ENCODE results near the gene TM4SF4. TPM values are rescaled to one million over a fixed set of nuclear protein-coding genes. Genes with fewer than 3 reads are reported as not detected.

The TM4SF4 gene
- total and polyA plus RNA-seq, 2 experiments from 2014 or later, result not detected

DNA sequence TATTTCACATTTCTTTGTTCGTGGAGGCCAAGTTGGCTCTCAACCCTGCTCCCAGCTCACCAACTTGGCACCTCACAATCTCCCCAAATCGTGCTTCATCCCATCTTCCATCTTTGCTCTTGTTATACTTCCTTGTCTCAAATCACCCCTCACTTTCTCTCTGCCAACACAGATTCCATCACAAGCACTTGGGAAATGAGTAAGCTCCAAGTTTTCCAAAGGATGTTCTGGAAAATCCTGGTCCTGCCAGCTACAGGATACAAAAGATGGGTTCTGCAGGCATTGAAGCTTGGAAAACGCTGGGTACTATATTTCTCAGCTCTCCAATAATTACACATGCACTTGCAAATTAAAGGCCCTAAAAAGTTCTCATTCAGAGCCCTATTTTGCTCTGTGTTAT, 4.1 kb upstream of the TM4SF4 start:
- H4K20me1 ChIP-seq (replicated peaks; ENCODE audit: insufficient read depth), result no peaks in the 10 kb centered on the region
- H2AFZ ChIP-seq, result peak overlapping the region; percentile 38
- no peaks in the 10 kb centered on the region for H3F3A ChIP-seq (replicated peaks; ENCODE audit: low read depth)
- Mint-ChIP-seq H3K9me3 (no peaks in the 10 kb centered on the region), H3K36me3 (ENCODE audit: low read depth) (no peaks in the 10 kb centered on the region), H3K4me3 (no peak overlapping the region), H3K27me3 (ENCODE audit: insufficient read depth, low read depth, poor library complexity) (peaks cover 4% of the 10 kb centered on the region), H3K4me1 (peaks cover 36% of the 10 kb centered on the region), H3K27ac (no peak overlapping the region; the same call in 1 of the 2 replicates)
- H3K27me3 ChIP-seq (ENCODE audit: insufficient read depth), result no peaks in the 10 kb centered on the region
- TF ChIP-seq NANOG (IDR thresholded peaks at IDR 0.05; ENCODE audit: borderline replicate concordance) (no peak), EZH2 (IDR thresholded peaks at IDR 0.05; ENCODE audit: low read depth, unreplicated experiment) (no peak), POLR2AphosphoS5 (IDR thresholded peaks at IDR 0.05; ENCODE audit: low read depth) (no peak), ZNF331 (CRISPR knock-in tag; IDR thresholded peaks at IDR 0.05; ENCODE audit: low read depth) (no peak), CREB1 (CRISPR knock-in tag; IDR thresholded peaks at IDR 0.05; ENCODE audit: low read depth) (no peak), ZNF114 (CRISPR knock-in tag; IDR thresholded peaks at IDR 0.05) (no peak), JUNB (IDR thresholded peaks at IDR 0.05; ENCODE audit: unreplicated experiment) (no peak), STAT1 (IDR thresholded peaks at IDR 0.05; ENCODE audit: unreplicated experiment) (no peak), EZH2phosphoT487 (IDR thresholded peaks at IDR 0.05; ENCODE audit: unreplicated experiment) (no peak)
- TF ChIP-seq, protein P1, sequence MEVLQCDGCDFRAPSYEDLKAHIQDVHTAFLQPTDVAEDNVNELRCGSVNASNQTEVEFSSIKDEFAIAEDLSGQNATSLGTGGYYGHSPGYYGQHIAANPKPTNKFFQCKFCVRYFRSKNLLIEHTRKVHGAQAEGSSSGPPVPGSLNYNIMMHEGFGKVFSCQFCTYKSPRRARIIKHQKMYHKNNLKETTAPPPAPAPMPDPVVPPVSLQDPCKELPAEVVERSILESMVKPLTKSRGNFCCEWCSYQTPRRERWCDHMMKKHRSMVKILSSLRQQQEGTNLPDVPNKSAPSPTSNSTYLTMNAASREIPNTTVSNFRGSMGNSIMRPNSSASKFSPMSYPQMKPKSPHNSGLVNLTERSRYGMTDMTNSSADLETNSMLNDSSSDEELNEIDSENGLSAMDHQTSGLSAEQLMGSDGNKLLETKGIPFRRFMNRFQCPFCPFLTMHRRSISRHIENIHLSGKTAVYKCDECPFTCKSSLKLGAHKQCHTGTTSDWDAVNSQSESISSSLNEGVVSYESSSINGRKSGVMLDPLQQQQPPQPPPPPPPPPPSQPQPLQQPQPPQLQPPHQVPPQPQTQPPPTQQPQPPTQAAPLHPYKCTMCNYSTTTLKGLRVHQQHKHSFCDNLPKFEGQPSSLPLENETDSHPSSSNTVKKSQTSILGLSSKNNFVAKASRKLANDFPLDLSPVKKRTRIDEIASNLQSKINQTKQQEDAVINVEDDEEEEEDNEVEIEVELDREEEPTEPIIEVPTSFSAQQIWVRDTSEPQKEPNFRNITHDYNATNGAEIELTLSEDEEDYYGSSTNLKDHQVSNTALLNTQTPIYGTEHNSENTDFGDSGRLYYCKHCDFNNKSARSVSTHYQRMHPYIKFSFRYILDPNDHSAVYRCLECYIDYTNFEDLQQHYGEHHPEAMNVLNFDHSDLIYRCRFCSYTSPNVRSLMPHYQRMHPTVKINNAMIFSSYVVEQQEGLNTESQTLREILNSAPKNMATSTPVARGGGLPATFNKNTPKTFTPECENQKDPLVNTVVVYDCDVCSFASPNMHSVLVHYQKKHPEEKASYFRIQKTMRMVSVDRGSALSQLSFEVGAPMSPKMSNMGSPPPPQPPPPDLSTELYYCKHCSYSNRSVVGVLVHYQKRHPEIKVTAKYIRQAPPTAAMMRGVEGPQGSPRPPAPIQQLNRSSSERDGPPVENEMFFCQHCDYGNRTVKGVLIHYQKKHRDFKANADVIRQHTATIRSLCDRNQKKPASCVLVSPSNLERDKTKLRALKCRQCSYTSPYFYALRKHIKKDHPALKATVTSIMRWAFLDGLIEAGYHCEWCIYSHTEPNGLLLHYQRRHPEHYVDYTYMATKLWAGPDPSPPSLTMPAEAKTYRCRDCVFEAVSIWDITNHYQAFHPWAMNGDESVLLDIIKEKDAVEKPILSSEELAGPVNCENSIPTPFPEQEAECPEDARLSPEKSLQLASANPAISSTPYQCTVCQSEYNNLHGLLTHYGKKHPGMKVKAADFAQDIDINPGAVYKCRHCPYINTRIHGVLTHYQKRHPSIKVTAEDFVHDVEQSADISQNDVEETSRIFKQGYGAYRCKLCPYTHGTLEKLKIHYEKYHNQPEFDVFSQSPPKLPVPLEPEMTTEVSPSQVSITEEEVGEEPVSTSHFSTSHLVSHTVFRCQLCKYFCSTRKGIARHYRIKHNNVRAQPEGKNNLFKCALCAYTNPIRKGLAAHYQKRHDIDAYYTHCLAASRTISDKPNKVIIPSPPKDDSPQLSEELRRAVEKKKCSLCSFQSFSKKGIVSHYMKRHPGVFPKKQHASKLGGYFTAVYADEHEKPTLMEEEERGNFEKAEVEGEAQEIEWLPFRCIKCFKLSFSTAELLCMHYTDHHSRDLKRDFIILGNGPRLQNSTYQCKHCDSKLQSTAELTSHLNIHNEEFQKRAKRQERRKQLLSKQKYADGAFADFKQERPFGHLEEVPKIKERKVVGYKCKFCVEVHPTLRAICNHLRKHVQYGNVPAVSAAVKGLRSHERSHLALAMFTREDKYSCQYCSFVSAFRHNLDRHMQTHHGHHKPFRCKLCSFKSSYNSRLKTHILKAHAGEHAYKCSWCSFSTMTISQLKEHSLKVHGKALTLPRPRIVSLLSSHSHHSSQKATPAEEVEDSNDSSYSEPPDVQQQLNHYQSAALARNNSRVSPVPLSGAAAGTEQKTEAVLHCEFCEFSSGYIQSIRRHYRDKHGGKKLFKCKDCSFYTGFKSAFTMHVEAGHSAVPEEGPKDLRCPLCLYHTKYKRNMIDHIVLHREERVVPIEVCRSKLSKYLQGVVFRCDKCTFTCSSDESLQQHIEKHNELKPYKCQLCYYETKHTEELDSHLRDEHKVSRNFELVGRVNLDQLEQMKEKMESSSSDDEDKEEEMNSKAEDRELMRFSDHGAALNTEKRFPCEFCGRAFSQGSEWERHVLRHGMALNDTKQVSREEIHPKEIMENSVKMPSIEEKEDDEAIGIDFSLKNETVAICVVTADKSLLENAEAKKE (CRISPR knock-in tag; IDR thresholded peaks at IDR 0.05), result no peak
- TF ChIP-seq, protein P2, sequence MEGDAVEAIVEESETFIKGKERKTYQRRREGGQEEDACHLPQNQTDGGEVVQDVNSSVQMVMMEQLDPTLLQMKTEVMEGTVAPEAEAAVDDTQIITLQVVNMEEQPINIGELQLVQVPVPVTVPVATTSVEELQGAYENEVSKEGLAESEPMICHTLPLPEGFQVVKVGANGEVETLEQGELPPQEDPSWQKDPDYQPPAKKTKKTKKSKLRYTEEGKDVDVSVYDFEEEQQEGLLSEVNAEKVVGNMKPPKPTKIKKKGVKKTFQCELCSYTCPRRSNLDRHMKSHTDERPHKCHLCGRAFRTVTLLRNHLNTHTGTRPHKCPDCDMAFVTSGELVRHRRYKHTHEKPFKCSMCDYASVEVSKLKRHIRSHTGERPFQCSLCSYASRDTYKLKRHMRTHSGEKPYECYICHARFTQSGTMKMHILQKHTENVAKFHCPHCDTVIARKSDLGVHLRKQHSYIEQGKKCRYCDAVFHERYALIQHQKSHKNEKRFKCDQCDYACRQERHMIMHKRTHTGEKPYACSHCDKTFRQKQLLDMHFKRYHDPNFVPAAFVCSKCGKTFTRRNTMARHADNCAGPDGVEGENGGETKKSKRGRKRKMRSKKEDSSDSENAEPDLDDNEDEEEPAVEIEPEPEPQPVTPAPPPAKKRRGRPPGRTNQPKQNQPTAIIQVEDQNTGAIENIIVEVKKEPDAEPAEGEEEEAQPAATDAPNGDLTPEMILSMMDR (conservative IDR thresholded peaks at IDR 0.05; ENCODE audit: low read depth in 2 of 2), result no peak
- TF ChIP-seq, protein P3, sequence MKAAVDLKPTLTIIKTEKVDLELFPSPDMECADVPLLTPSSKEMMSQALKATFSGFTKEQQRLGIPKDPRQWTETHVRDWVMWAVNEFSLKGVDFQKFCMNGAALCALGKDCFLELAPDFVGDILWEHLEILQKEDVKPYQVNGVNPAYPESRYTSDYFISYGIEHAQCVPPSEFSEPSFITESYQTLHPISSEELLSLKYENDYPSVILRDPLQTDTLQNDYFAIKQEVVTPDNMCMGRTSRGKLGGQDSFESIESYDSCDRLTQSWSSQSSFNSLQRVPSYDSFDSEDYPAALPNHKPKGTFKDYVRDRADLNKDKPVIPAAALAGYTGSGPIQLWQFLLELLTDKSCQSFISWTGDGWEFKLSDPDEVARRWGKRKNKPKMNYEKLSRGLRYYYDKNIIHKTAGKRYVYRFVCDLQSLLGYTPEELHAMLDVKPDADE (IDR thresholded peaks at IDR 0.05), result no peak
- TF ChIP-seq, protein P4, sequence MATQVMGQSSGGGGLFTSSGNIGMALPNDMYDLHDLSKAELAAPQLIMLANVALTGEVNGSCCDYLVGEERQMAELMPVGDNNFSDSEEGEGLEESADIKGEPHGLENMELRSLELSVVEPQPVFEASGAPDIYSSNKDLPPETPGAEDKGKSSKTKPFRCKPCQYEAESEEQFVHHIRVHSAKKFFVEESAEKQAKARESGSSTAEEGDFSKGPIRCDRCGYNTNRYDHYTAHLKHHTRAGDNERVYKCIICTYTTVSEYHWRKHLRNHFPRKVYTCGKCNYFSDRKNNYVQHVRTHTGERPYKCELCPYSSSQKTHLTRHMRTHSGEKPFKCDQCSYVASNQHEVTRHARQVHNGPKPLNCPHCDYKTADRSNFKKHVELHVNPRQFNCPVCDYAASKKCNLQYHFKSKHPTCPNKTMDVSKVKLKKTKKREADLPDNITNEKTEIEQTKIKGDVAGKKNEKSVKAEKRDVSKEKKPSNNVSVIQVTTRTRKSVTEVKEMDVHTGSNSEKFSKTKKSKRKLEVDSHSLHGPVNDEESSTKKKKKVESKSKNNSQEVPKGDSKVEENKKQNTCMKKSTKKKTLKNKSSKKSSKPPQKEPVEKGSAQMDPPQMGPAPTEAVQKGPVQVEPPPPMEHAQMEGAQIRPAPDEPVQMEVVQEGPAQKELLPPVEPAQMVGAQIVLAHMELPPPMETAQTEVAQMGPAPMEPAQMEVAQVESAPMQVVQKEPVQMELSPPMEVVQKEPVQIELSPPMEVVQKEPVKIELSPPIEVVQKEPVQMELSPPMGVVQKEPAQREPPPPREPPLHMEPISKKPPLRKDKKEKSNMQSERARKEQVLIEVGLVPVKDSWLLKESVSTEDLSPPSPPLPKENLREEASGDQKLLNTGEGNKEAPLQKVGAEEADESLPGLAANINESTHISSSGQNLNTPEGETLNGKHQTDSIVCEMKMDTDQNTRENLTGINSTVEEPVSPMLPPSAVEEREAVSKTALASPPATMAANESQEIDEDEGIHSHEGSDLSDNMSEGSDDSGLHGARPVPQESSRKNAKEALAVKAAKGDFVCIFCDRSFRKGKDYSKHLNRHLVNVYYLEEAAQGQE (IDR thresholded peaks at IDR 0.05; ENCODE audit: unreplicated experiment), result no peak
- H3K79me2 ChIP-seq (replicated peaks; ENCODE audit: insufficient read depth), result no peaks in the 10 kb centered on the region
- H3K4me2 ChIP-seq, result no peak overlapping the region
- DNase-seq (ENCODE audit: low spot score) (no peak), ATAC-seq (no peak)
- H3K9me2 ChIP-seq (ENCODE audit: insufficient read depth), result peaks cover 2% of the 10 kb centered on the region; the same call in 1 of the 2 replicates
- H3K4me3 ChIP-seq, result no peak overlapping the region
- no peak overlapping the region for H3K27ac ChIP-seq (ENCODE audit: low read depth)
- H3K4me1 ChIP-seq (ENCODE audit: insufficient read depth), result peaks cover 33% of the 10 kb centered on the region
- no peaks in the 10 kb centered on the region for H3K36me3 ChIP-seq (ENCODE audit: insufficient read depth)

Measured in GM23338 (cell line).